IgD-negative memory B cell (primary cell): Measurements from ENCODE around the gene SEMA6A. TPM values are rescaled to one million over a fixed set of nuclear protein-coding genes. Genes with fewer than 3 reads are reported as not detected.

Experiments used
- H3K27ac Mint-ChIP-seq, 3 donors: one replicate each; pipeline ENCODE4 v1.8.0; 2020 to 2022; ENCODE audit warnings: mild to moderate bottlenecking in 3 of 3, mixed read lengths in 3 of 3, moderate library complexity in 1 of 3
- H3K27me3 Mint-ChIP-seq: one replicate; pipeline ENCODE4 v1.8.0; 2021; ENCODE audit warnings: mixed read lengths
- H3K36me3 Mint-ChIP-seq: one replicate; pipeline ENCODE4 v1.8.0; 2020; ENCODE audit warnings: mild to moderate bottlenecking, mixed read lengths
- H3K4me1 Mint-ChIP-seq, 3 donors: one replicate each; pipeline ENCODE4 v1.8.0; 2020 to 2022; ENCODE audit warnings: mixed read lengths in 3 of 3, mild to moderate bottlenecking in 1 of 3
- H3K4me3 Mint-ChIP-seq, 4 donors: one replicate each; pipeline ENCODE4 v1.8.0; 2020 to 2022; ENCODE audit warnings: mild to moderate bottlenecking in 4 of 4, mixed read lengths in 4 of 4, moderate library complexity in 3 of 4
- H3K9me3 Mint-ChIP-seq, 3 donors: one replicate each; pipeline ENCODE4 v1.8.0; 2020 to 2021; ENCODE audit warnings: mixed read lengths in 3 of 3, mild to moderate bottlenecking in 1 of 3
- polyA plus RNA-seq: library from polyadenylated mRNA; unstranded; fragments of 300-500 nt; fragmentation: Illumina TruSeq; gene quantifications from one replicate; pipeline ENCODE4 v1.2.3, GENCODE V29; 2021

Gene SEMA6A
- polyA plus RNA-seq, 1 donor from 2014 or later: 1.2 TPM

- Mint-ChIP-seq H3K27ac (no peak overlapping the region), H3K9me3 (peaks cover 0 to 4% (median 0%) of the 10 kb centered on the region in 3 donors), H3K36me3 (no peaks in the 10 kb centered on the region), H3K4me3 (peak overlapping the region in 2 of 4 donors; percentile 23 to 76), H3K27me3 (peaks cover 54% of the 10 kb centered on the region), H3K4me1 (peaks cover 12 to 32% (median 19%) of the 10 kb centered on the region in 3 donors)
These were observed 2.9 kb downstream of the SEMA6A start for GRCh38 chr5:116571568-116572349.

GRCh38 chr5:116569999-116570398 lies 4.6 kb downstream of the SEMA6A start:
- peaks cover 39% of the 10 kb centered on the region for H3K27me3 Mint-ChIP-seq
- H3K36me3 Mint-ChIP-seq: no peaks in the 10 kb centered on the region
- H3K27ac Mint-ChIP-seq: no peak overlapping the region
- H3K4me3 Mint-ChIP-seq: no peak overlapping the region
- H3K4me1 Mint-ChIP-seq: peaks cover 8 to 15% (median 9%) of the 10 kb centered on the region in 3 donors
- peaks cover 0 to 4% (median 0%) of the 10 kb centered on the region in 3 donors for H3K9me3 Mint-ChIP-seq

DNA sequence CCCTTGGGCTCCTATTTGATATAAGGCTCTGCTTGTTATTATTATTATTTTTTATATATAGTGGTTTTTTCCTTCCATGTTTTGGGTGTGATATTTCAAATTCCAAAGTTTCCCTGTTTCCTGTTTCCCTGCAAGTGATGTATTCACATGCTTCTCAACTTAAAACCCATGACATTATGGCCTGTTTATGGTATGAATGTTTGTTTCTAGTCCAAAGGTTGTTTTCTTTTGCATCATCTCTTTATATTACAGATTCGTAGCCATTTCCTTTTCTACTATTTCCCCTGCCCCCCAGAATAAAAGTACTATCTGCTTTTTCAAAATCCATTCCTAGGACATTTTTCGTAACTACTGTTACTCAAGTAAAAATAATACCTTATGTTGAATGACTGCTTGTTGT lies 7.5 kb downstream of the SEMA6A start:
- Mint-ChIP-seq H3K36me3 (no peaks in the 10 kb centered on the region), H3K27me3 (peaks cover 21% of the 10 kb centered on the region)

DNA sequence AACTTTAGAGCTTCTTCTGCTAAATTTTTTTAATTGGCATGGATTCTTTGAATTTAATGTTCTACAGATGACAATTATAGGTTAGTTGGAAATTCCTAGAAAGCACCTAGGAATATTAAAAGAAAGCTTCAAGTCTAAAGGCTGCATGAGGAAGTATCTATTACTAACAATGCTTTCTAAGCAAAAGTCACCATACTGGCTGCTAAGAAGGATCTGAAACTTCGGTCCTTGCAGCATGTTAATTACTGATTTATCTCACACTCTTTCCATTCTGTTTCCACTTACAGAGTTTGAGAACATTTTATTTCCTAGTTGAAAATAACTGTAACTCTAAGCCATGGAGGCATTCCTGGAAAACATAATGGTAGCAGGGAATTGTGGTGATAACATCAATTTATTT lies 8.4 kb downstream of the SEMA6A start:
- H3K4me1 Mint-ChIP-seq: peaks cover 10 to 11% (median 10%) of the 10 kb centered on the region in 3 donors
- H3K27ac Mint-ChIP-seq: no peak overlapping the region
- peaks cover 0 to 4% (median 0%) of the 10 kb centered on the region in 3 donors for H3K9me3 Mint-ChIP-seq
- H3K27me3 Mint-ChIP-seq: peaks cover 14% of the 10 kb centered on the region
- no peak overlapping the region for H3K4me3 Mint-ChIP-seq
- H3K36me3 Mint-ChIP-seq: no peaks in the 10 kb centered on the region

More for the DNA sequence above, 7.5 kb downstream of the SEMA6A start:
- Mint-ChIP-seq H3K27ac (no peak overlapping the region), H3K9me3 (peaks cover 0 to 4% (median 0%) of the 10 kb centered on the region in 3 donors), H3K4me3 (no peak overlapping the region), H3K4me1 (peaks cover 2 to 9% (median 3%) of the 10 kb centered on the region in 3 donors)

GRCh38 chr5:116564756-116565490 lies 9.7 kb downstream of the SEMA6A start:
- peaks cover 9 to 11% (median 11%) of the 10 kb centered on the region in 3 donors for H3K4me1 Mint-ChIP-seq
- H3K36me3 Mint-ChIP-seq: no peaks in the 10 kb centered on the region

GRCh38 chr5:116564312-116564711 lies 10.3 kb downstream of the SEMA6A start:
- Mint-ChIP-seq H3K36me3 (peaks cover 2% of the 10 kb centered on the region), H3K27ac (no peak overlapping the region), H3K4me1 (peaks cover 9 to 13% (median 11%) of the 10 kb centered on the region in 3 donors), H3K9me3 (peaks cover 0 to 5% (median 0%) of the 10 kb centered on the region in 3 donors), H3K27me3 (peaks cover 1% of the 10 kb centered on the region), H3K4me3 (no peak overlapping the region)

More at GRCh38 chr5:116564756-116565490, 9.7 kb downstream of the SEMA6A start:
- Mint-ChIP-seq H3K27me3 (peaks cover 5% of the 10 kb centered on the region), H3K4me3 (no peak overlapping the region), H3K27ac (no peak overlapping the region), H3K9me3 (peaks cover 0 to 4% (median 0%) of the 10 kb centered on the region in 3 donors)

GRCh38 chr5:116563736-116564308 lies 10.8 kb downstream of the SEMA6A start:
- peaks cover 9 to 13% (median 11%) of the 10 kb centered on the region in 3 donors for H3K4me1 Mint-ChIP-seq
- H3K4me3 Mint-ChIP-seq: no peak overlapping the region
- H3K36me3 Mint-ChIP-seq: peaks cover 2% of the 10 kb centered on the region
- H3K27ac Mint-ChIP-seq: no peak overlapping the region
- peaks cover 1% of the 10 kb centered on the region for H3K27me3 Mint-ChIP-seq
- peaks cover 0 to 1% (median 0%) of the 10 kb centered on the region in 3 donors for H3K9me3 Mint-ChIP-seq

DNA sequence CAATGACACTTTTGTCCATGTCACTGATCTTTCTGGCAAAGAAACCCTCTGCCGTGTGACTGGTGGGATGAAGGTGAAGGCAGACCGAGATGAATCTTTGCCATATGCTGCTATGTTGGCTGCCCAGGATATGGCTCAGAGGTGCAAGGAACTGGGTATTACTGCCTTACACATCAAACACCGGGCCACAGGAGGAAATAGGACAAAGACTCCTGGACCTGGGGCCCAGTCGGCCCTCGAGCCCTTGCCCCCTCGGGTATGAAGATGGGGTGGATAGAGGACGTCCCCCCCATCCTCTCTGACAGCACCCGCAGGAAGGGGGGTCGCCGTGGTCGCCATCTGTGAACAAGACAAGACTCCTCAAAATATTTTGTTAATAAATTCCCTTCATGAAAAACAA lies 12.0 kb downstream of the SEMA6A start:
- H3K4me1 Mint-ChIP-seq: peaks cover 9 to 13% (median 11%) of the 10 kb centered on the region in 3 donors
- peaks cover 1% of the 10 kb centered on the region for H3K27me3 Mint-ChIP-seq
- no peak overlapping the region for H3K4me3 Mint-ChIP-seq
- H3K27ac Mint-ChIP-seq: no peak overlapping the region
- peaks cover 0 to 1% (median 0%) of the 10 kb centered on the region in 3 donors for H3K9me3 Mint-ChIP-seq
- H3K36me3 Mint-ChIP-seq: peaks cover 2% of the 10 kb centered on the region

- Mint-ChIP-seq H3K27me3 (peaks cover 1% of the 10 kb centered on the region), H3K27ac (peak overlapping the region in 1 of 3 donors; percentile 41), H3K4me3 (peak overlapping the region in 2 of 4 donors; percentile 63 to 75), H3K36me3 (peaks cover 2% of the 10 kb centered on the region), H3K9me3 (peaks cover 0 to 1% (median 0%) of the 10 kb centered on the region in 3 donors), H3K4me1 (peaks cover 9 to 13% (median 11%) of the 10 kb centered on the region in 3 donors)
These were observed 13.0 kb downstream of the SEMA6A start for GRCh38 chr5:116561658-116562057.

DNA sequence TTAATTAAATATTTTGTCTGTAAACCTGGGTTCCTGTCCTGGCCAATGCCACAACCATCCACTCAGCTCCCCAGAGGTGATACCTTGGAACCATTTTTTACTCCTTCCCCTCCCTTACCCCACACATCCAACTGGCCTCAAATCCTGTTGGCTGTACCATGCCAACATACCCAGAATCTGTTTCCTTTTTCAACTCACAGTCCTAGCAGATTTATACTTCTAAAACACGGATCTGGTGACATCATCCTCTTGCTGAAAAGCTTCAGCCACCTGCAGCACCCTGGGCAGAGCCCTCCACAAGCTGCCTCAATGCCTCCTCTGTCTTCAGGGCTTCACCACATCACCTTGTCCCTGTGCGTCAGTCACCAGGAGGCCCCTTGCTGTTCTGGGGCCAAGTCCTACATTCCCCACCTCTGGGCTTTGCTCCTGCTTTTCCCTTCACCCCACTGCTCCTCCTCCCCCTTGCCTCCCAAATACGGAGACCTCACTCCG lies 14.9 kb downstream of the SEMA6A start:
- H3K9me3 Mint-ChIP-seq: peaks cover 0 to 1% (median 0%) of the 10 kb centered on the region in 3 donors
- peaks cover 8 to 13% (median 9%) of the 10 kb centered on the region in 3 donors for H3K4me1 Mint-ChIP-seq
- H3K4me3 Mint-ChIP-seq: peak overlapping the region in 1 of 4 donors; percentile 79
- H3K36me3 Mint-ChIP-seq: peaks cover 2% of the 10 kb centered on the region
- H3K27me3 Mint-ChIP-seq: peaks cover 1% of the 10 kb centered on the region
- no peak overlapping the region for H3K27ac Mint-ChIP-seq

DNA sequence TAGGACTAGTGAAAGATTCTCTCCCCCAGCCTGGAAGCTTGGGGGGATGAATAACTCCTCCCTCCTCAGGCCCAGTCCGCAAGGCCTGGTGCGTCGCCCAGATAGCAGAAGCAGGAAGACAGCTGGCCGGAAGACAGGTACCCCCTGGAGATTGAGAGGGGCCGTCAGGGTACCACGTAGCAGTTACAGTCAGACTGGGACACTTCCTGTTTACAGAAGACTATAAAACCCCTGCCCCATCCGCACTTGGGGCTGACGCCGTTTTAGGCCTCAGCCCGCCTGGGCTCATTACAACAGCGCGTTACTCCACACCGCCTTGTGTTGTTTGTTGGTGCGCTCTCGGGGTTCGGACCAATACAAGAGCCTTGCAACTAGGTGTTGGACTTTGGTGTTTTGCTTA lies 15.4 kb downstream of the SEMA6A start:
- Mint-ChIP-seq H3K27ac (no peak overlapping the region), H3K36me3 (peaks cover 2% of the 10 kb centered on the region), H3K27me3 (peaks cover 1% of the 10 kb centered on the region), H3K9me3 (peaks cover 0 to 1% (median 0%) of the 10 kb centered on the region in 3 donors), H3K4me3 (no peak overlapping the region), H3K4me1 (peaks cover 8 to 13% (median 9%) of the 10 kb centered on the region in 3 donors)

GRCh38 chr5:116557669-116558271 lies 16.9 kb downstream of the SEMA6A start:
- Mint-ChIP-seq H3K27ac (no peak overlapping the region), H3K27me3 (peaks cover 1% of the 10 kb centered on the region), H3K36me3 (peaks cover 2% of the 10 kb centered on the region)

DNA sequence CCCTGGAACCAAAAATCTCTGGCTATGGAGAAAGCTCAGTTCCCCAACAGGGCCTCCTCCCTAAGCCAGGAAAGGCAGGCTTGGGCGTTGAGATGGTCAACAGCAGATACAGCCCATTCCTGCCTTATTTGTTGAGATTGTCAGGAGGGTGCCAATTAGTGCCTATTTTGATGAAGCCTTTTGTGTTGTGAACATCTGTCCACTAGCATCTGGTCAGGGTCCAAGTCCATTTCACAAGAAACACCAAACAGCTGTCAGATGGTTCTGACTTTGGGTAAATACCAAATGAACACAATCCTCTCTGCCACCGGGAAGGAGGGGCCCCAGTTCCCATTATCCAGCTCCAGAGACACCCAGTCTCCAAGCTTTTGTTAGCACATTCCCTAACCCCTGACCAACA lies 19.9 kb downstream of the SEMA6A start:
- H3K36me3 Mint-ChIP-seq: peaks cover 2% of the 10 kb centered on the region
- peaks cover 0 to 1% (median 0%) of the 10 kb centered on the region in 3 donors for H3K9me3 Mint-ChIP-seq
- no peak overlapping the region for H3K4me3 Mint-ChIP-seq
- no peaks in the 10 kb centered on the region for H3K27me3 Mint-ChIP-seq
- no peak overlapping the region for H3K27ac Mint-ChIP-seq
- H3K4me1 Mint-ChIP-seq: peaks cover 0 to 2% (median 0%) of the 10 kb centered on the region in 3 donors

More at GRCh38 chr5:116557669-116558271, 16.9 kb downstream of the SEMA6A start:
- peaks cover 0 to 1% (median 0%) of the 10 kb centered on the region in 3 donors for H3K9me3 Mint-ChIP-seq
- H3K4me1 Mint-ChIP-seq: peaks cover 8 to 11% (median 9%) of the 10 kb centered on the region in 3 donors
- no peak overlapping the region for H3K4me3 Mint-ChIP-seq

DNA sequence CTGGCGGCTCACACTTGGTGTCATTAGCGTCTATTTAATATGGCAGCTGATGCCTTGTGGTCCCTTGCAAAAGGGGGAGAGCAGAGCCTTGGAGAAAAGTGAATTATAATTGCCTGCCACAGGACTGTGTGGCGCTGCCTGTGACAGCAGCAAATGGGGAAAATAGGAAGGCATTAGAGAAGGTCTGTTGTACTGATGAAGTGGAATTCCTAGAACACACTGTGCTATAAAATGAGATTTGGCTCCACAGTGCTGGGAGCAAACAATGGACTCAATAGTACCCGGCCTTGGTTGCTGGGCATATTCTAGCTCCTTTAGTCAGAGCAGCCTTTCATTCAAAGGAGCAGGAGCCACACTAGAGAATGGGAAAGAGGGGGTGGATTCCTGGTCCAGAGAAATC lies 21.3 kb downstream of the SEMA6A start:
- no peak overlapping the region for H3K27ac Mint-ChIP-seq
- no peaks in the 10 kb centered on the region for H3K27me3 Mint-ChIP-seq
- no peaks in the 10 kb centered on the region for H3K4me1 Mint-ChIP-seq
- no peaks in the 10 kb centered on the region for H3K36me3 Mint-ChIP-seq
- H3K9me3 Mint-ChIP-seq: no peaks in the 10 kb centered on the region
- no peak overlapping the region for H3K4me3 Mint-ChIP-seq
